Neural cell (in vitro differentiated cells): ENCODE results near the gene TET2.

Source experiments
- EP300 ChIP-seq: fragments of 450-650 bp; conservative IDR thresholded peaks from 2 replicates; pipeline ENCODE4 v1.6.1; 2014; ENCODE audit warnings: antibody characterized with exemption, mild to moderate bottlenecking, moderate library complexity; ENCODE audit not compliant: poor library complexity, severe bottlenecking
- EZH2 ChIP-seq: fragments of 200-600, 300-800 bp; shearing (Covaris generic), sonication (generic); IDR thresholded peaks from 2 replicates; pipeline ENCODE4 v1.6.1; 2014; ENCODE audit warnings: antibody characterized with exemption, low read length, borderline replicate concordance, mild to moderate bottlenecking; ENCODE audit not compliant: insufficient read depth, poor library complexity, severe bottlenecking
- MXI1 ChIP-seq: fragments of 450-650 bp; conservative IDR thresholded peaks from 2 replicates; pipeline ENCODE4 v1.6.1; 2014; ENCODE audit warnings: antibody characterized with exemption, mild to moderate bottlenecking; ENCODE audit not compliant: poor library complexity, severe bottlenecking
- POLR2AphosphoS5 ChIP-seq: IDR thresholded peaks from 2 replicates; pipeline ENCODE4 v1.6.1; 2012
- RAD21 ChIP-seq: fragments of 450-650 bp; conservative IDR thresholded peaks from 2 replicates; pipeline ENCODE4 v1.6.1; 2014; ENCODE audit warnings: antibody characterized with exemption, mild to moderate bottlenecking, moderate library complexity
- TF ChIP-seq, protein P1 (sequence below): fragments of 450-650 bp; IDR thresholded peaks from 2 replicates; pipeline ENCODE4 v1.5.1; 2014; ENCODE audit warnings: antibody characterized with exemption, mild to moderate bottlenecking, moderate library complexity; ENCODE audit not compliant: poor library complexity, severe bottlenecking

DNA sequence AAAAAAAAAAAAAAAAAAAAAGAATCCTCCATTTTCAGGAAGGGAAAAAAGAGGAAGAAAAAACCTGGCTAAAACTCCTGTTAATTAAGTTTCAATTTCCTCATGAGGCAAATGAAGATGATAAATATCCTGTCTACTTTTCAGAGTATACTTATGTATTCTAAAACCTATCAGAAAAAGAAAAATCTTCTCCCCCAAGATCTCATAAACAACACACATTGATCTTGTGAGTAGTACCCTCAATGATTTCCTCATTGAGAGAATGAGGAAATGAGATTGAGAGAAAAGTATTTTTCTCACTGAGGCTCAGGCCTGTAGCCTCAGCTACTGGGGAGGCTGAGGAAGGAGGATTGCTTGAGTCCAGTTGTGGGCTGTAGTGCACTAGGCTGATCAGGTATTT, 146.7 kb downstream of the TET2 start:
- TF ChIP-seq, protein P1, sequence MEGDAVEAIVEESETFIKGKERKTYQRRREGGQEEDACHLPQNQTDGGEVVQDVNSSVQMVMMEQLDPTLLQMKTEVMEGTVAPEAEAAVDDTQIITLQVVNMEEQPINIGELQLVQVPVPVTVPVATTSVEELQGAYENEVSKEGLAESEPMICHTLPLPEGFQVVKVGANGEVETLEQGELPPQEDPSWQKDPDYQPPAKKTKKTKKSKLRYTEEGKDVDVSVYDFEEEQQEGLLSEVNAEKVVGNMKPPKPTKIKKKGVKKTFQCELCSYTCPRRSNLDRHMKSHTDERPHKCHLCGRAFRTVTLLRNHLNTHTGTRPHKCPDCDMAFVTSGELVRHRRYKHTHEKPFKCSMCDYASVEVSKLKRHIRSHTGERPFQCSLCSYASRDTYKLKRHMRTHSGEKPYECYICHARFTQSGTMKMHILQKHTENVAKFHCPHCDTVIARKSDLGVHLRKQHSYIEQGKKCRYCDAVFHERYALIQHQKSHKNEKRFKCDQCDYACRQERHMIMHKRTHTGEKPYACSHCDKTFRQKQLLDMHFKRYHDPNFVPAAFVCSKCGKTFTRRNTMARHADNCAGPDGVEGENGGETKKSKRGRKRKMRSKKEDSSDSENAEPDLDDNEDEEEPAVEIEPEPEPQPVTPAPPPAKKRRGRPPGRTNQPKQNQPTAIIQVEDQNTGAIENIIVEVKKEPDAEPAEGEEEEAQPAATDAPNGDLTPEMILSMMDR = no peak
- TF ChIP-seq EZH2 (no peak), EP300 (no peak), POLR2AphosphoS5 (no peak), MXI1 (no peak), RAD21 (no peak)
